MCF 10A (cell line): Measurements from ENCODE around the gene RIN3. TPM values are rescaled to one million over a fixed set of nuclear protein-coding genes. Genes with fewer than 3 reads are reported as not detected.
"Not testable (repeated sequence)": the region's sequence is repeated elsewhere in the genome, so short reads cannot be mapped to it uniquely, and the experiment has no call there.

Experiments
- BruUV-seq: library from RNA; stranded (reverse); fragments of 400-500 nt; replicated peaks from 2 replicates; lab custom pipeline; 2021; lab: Mats Ljungman, UMichigan
- CTCF ChIA-PET: fragments of 300-600 bp; sonication (Branson Sonifier 250); formaldehyde crosslinking; extraction: SDS; loops from one replicate; lab custom pipeline; 2021; ENCODE audit warnings: antibody characterized with exemption, inconsistent platforms; lab: Yijun Ruan, JAX
- POLR2A ChIA-PET: fragments of 300-600, 350-650 bp; sonication (Branson Sonifier 250); formaldehyde crosslinking; extraction: SDS; loops from one replicate; lab custom pipeline; 2020; ENCODE audit warnings: antibody characterized with exemption, inconsistent platforms; lab: Yijun Ruan, JAX
- DNase-seq: peaks from one replicate; pipeline ENCODE4 v3.0.0-alpha.2; 2018; ENCODE audit not compliant: unreplicated experiment
- H3K27ac Mint-ChIP-seq: one replicate; pipeline ENCODE4 v1.8.0; 2022; ENCODE audit warnings: mild to moderate bottlenecking, low read depth, mixed read lengths; ENCODE audit not compliant: unreplicated experiment
- H3K27me3 Mint-ChIP-seq: one replicate; pipeline ENCODE4 v1.8.0; 2022; ENCODE audit warnings: mixed read lengths; ENCODE audit not compliant: insufficient read depth, unreplicated experiment
- H3K36me3 Mint-ChIP-seq: one replicate; pipeline ENCODE4 v1.8.0; 2022; ENCODE audit warnings: mild to moderate bottlenecking, moderate library complexity, mixed read lengths; ENCODE audit not compliant: insufficient read depth, unreplicated experiment
- H3K4me1 Mint-ChIP-seq: one replicate; pipeline ENCODE4 v1.8.0; 2022; ENCODE audit warnings: mixed read lengths; ENCODE audit not compliant: insufficient read depth, unreplicated experiment
- H3K4me3 Mint-ChIP-seq: one replicate; pipeline ENCODE4 v1.8.0; 2022; ENCODE audit warnings: mild to moderate bottlenecking, moderate library complexity, mixed read lengths; ENCODE audit not compliant: unreplicated experiment
- H3K9me3 Mint-ChIP-seq: one replicate; pipeline ENCODE4 v1.8.0; 2022; ENCODE audit warnings: mixed read lengths; ENCODE audit not compliant: unreplicated experiment
- CTCF ChIP-seq: fragments of 200-600 bp; IDR thresholded peaks from one replicate; pipeline ENCODE4 v1.8.0; 2022; ENCODE audit warnings: antibody characterized with exemption, mild to moderate bottlenecking; ENCODE audit not compliant: unreplicated experiment
- intact Hi-C: fragments of 100-400 bp; cut with micrococcal nuclease; formaldehyde crosslinking; loops from 2 replicates; pipeline ENCODE4 v1.14.1; 2022
- total RNA-seq: library from RNA; stranded (reverse); gene quantifications from 2 replicates; pipeline ENCODE4 v1.2.3, GENCODE V29; 2022

Gene RIN3
- total RNA-seq, 1 experiment from 2014 or later: 14.2 TPM

GRCh38 chr14:92679246-92679645 is 165.7 kb downstream of the RIN3 start:
- Mint-ChIP-seq H3K36me3 (peaks cover 8% of the 10 kb centered on the region), H3K4me1 (peaks cover 5% of the 10 kb centered on the region), H3K4me3 (no peak overlapping the region), H3K27me3 (no peaks in the 10 kb centered on the region), H3K9me3 (no peaks in the 10 kb centered on the region), H3K27ac (no peak overlapping the region)
- CTCF ChIA-PET: no interaction called here
- POLR2A ChIA-PET: interaction anchor here (0.6 kb wide), 1 partner anchor 69 kb away, joined by 3 read pairs; the partner anchor contains the start of gene LGMN
- TF ChIP-seq CTCF: no peak
- intact Hi-C loops: no loop called here
- BruUV-seq: no TSS peak
- no peak for DNase-seq

- H3K27ac Mint-ChIP-seq, H3K4me3 Mint-ChIP-seq, H3K4me1 Mint-ChIP-seq, H3K9me3 Mint-ChIP-seq, POLR2A ChIA-PET, BruUV-seq, H3K36me3 Mint-ChIP-seq, H3K27me3 Mint-ChIP-seq, DNase-seq: not testable (repeated sequence)
- intact Hi-C loops: loop anchor here (2.0 to 5.0 kb wide), 2 partner anchors 80 to 223 kb away; no protein-coding TSS in a partner anchor
- CTCF ChIA-PET: interaction anchor here (0.6 to 2.8 kb wide), 19 partner anchors 10 to 548 kb away, joined by 3 to 19 read pairs (median 4); no protein-coding TSS in a partner anchor
Measured at GRCh38 chr14:92680330-92680729, 166.7 kb downstream of the RIN3 start.

GRCh38 chr14:92680781-92681650 is 167.4 kb downstream of the RIN3 start:
- DNase-seq: peak; percentile 77
- Mint-ChIP-seq H3K9me3 (no peaks in the 10 kb centered on the region), H3K36me3 (peaks cover 8% of the 10 kb centered on the region), H3K27ac (no peak overlapping the region), H3K4me1 (peaks cover 5% of the 10 kb centered on the region), H3K27me3 (no peaks in the 10 kb centered on the region), H3K4me3 (no peak overlapping the region)
- intact Hi-C loops: loop anchor here (1.0 to 5.0 kb wide), 4 partner anchors 80 to 546 kb away; no protein-coding TSS in a partner anchor
- peak; percentile 95 for TF ChIP-seq CTCF
- CTCF ChIA-PET: interaction anchor here (0.6 to 2.8 kb wide), 27 partner anchors 10 to 553 kb away, joined by 3 to 19 read pairs (median 4); no protein-coding TSS in a partner anchor
- BruUV-seq: no TSS peak
- POLR2A ChIA-PET: interaction anchor here (0.6 to 1.0 kb wide), 2 partner anchors 72 to 513 kb away, joined by 3 read pairs; no protein-coding TSS in a partner anchor

- no peaks in the 10 kb centered on the region for H3K4me1 Mint-ChIP-seq
- H3K9me3 Mint-ChIP-seq: no peaks in the 10 kb centered on the region
- TF ChIP-seq CTCF: no peak
- no peak overlapping the region for H3K27ac Mint-ChIP-seq
- intact Hi-C loops: loop anchor here (5.0 kb wide), 1 partner anchor 226 kb away; no protein-coding TSS in a partner anchor
- no peak for DNase-seq
- H3K4me3 Mint-ChIP-seq: no peak overlapping the region
- no peaks in the 10 kb centered on the region for H3K27me3 Mint-ChIP-seq
- CTCF ChIA-PET: interaction anchor here (0.6 to 2.2 kb wide), 6 partner anchors 44 to 548 kb away, joined by 3 to 7 read pairs (median 3); partner anchors contain the start of gene UBR7
- no TSS peak for BruUV-seq
- no peaks in the 10 kb centered on the region for H3K36me3 Mint-ChIP-seq
- POLR2A ChIA-PET: interaction anchor here (1.2 kb wide), 1 partner anchor 9 kb away, joined by 3 read pairs; no protein-coding TSS in a partner anchor
Measured at GRCh38 chr14:92683041-92683440, 169.5 kb downstream of the RIN3 start.
